ENCODE data around the gene EIF3L.

Gene EIF3L

DNA sequence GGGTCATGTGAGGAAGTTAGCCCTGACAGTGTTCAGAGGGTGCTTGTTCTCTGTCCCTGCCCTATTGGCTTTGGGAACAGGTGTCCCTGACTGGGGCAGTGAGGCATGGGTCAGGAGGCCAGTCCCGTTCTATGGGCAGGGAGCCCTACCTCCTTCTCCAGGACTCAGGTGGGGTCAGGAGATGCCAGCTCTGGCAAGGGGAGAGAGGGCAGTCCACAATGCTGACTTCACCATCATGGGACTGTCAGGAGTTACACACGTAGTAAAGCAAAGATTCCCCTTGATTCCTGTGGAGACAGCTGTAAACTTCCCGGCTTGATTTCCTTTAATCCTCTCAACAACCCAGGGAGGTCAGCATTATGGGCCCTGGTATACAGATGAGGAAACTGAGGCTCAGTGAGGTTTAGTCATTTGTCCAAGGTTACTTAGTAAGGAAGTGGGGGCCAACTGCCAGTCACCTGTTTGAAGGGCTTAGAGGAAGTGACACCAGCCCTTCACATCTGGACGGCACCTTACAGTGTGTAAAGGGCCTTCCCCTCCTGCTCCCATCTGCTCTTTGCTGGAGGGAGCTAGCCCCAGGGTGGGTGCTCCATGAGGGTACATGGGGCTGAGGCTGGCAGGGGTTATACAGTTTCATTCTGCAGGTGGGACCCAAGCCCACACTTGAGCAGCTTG lies 68.8 kb downstream of the EIF3L start:
- ATAC-seq (ENCODE audit: insufficient read depth, low read depth) (no peak), DNase-seq (no peak)
- Histone ChIP-seq H3K4me2 (ENCODE audit: insufficient read depth, low read length) (no peak overlapping the region), H3K9ac (ENCODE audit: low read depth, low read length) (no peak overlapping the region), H4K20me1 (ENCODE audit: insufficient read depth, low read length) (no peaks in the 10 kb centered on the region), H3K9me3 (ENCODE audit: insufficient read depth, low read length, severe bottlenecking) (no peaks in the 10 kb centered on the region), H3K27ac (ENCODE audit: low read length) (no peak overlapping the region), H3K4me1 (ENCODE audit: insufficient read depth, low read length) (no peaks in the 10 kb centered on the region), H3K4me3 (ENCODE audit: low read depth in 1 of 2, low read length in 2 of 2) (no peak overlapping the region), H3K27me3 (ENCODE audit: insufficient read depth, low read length, poor library complexity) (no peaks in the 10 kb centered on the region), H2AFZ (ENCODE audit: low read depth, low read length) (no peak overlapping the region), H3K79me2 (ENCODE audit: insufficient read depth, low read length) (no peaks in the 10 kb centered on the region), H3K36me3 (ENCODE audit: insufficient read depth, low read length) (peaks cover 24% of the 10 kb centered on the region)
- TF ChIP-seq CTCF (IDR thresholded peaks at IDR 0.05; ENCODE audit: borderline replicate concordance, extremely low read depth, low read length, poor library complexity, severe bottlenecking) (no peak), EZH2 (IDR thresholded peaks at IDR 0.05; ENCODE audit: borderline replicate concordance, low read depth, low read length, severe bottlenecking) (no peak)

GRCh38 chr22:37918580-37919270 lies 69.5 kb downstream of the EIF3L start:
- Histone ChIP-seq H3K79me2 (ENCODE audit: insufficient read depth, low read length) (no peaks in the 10 kb centered on the region), H2AFZ (ENCODE audit: low read depth, low read length) (no peak overlapping the region), H3K9me3 (ENCODE audit: insufficient read depth, low read length, severe bottlenecking) (no peaks in the 10 kb centered on the region), H3K27me3 (ENCODE audit: insufficient read depth, low read length, poor library complexity) (no peaks in the 10 kb centered on the region), H3K4me3 (ENCODE audit: low read depth in 1 of 2, low read length in 2 of 2) (no peak overlapping the region), H3K4me2 (ENCODE audit: insufficient read depth, low read length) (no peak overlapping the region), H3K9ac (ENCODE audit: low read depth, low read length) (no peak overlapping the region), H3K4me1 (ENCODE audit: insufficient read depth, low read length) (no peaks in the 10 kb centered on the region), H3K36me3 (ENCODE audit: insufficient read depth, low read length) (peaks cover 22% of the 10 kb centered on the region), H4K20me1 (ENCODE audit: insufficient read depth, low read length) (no peaks in the 10 kb centered on the region), H3K27ac (ENCODE audit: low read length) (no peak overlapping the region)
- no peak for TF ChIP-seq CTCF (IDR thresholded peaks at IDR 0.05; ENCODE audit: borderline replicate concordance, extremely low read depth, low read length, poor library complexity, severe bottlenecking)
- TF ChIP-seq EZH2 (IDR thresholded peaks at IDR 0.05; ENCODE audit: borderline replicate concordance, low read depth, low read length, severe bottlenecking): no peak
- ATAC-seq (ENCODE audit: insufficient read depth, low read depth) (no peak), DNase-seq (no peak)

DNA sequence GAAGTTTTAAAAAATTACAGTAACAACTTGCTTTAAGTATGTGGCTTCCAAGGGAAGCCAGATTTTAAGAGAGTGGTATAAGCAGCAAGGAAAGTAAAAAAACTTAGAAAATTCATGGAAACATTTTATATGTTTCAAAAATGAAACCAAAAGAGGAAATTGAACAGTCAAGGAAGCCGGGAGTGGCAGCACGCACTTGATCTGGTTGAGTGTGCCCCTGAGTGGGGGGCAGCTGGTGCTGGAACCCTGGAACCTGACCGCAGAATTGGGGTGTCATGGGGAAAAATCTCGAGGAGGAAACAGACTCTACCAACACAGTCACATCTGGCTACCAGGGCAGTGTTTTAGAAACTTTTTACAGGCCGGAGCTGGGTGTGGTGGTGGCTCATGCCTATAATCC lies 70.9 kb downstream of the EIF3L start:
- Histone ChIP-seq H3K4me1 (ENCODE audit: insufficient read depth, low read length) (no peaks in the 10 kb centered on the region), H2AFZ (ENCODE audit: low read depth, low read length) (no peak overlapping the region), H3K4me3 (ENCODE audit: low read depth in 1 of 2, low read length in 2 of 2) (no peak overlapping the region), H3K4me2 (ENCODE audit: insufficient read depth, low read length) (no peak overlapping the region), H3K9me3 (ENCODE audit: insufficient read depth, low read length, severe bottlenecking) (no peaks in the 10 kb centered on the region), H3K36me3 (ENCODE audit: insufficient read depth, low read length) (peaks cover 24% of the 10 kb centered on the region), H3K27ac (ENCODE audit: low read length) (no peak overlapping the region), H3K79me2 (ENCODE audit: insufficient read depth, low read length) (no peaks in the 10 kb centered on the region), H3K9ac (ENCODE audit: low read depth, low read length) (no peak overlapping the region), H4K20me1 (ENCODE audit: insufficient read depth, low read length) (no peaks in the 10 kb centered on the region), H3K27me3 (ENCODE audit: insufficient read depth, low read length, poor library complexity) (no peaks in the 10 kb centered on the region)
- no peak for TF ChIP-seq EZH2 (IDR thresholded peaks at IDR 0.05; ENCODE audit: borderline replicate concordance, low read depth, low read length, severe bottlenecking)
- TF ChIP-seq CTCF (IDR thresholded peaks at IDR 0.05; ENCODE audit: borderline replicate concordance, extremely low read depth, low read length, poor library complexity, severe bottlenecking): no peak
- ATAC-seq (ENCODE audit: insufficient read depth, low read depth): no peak
- DNase-seq: no peak

All from DND-41 (cell line).